SK-N-SH treated with all-trans-retinoic acid at 6 μM for 48 hours (cell line): Measurements from ENCODE around the gene MLLT1.

Experiments used
- ATAC-seq: fragments of 200-7000 bp; cut with Tn5 transposase; 3 replicates; pipeline ENCODE4 v1.9.1; 2020; ENCODE audit warnings: mild to moderate bottlenecking, moderate library complexity
- ARNTL ChIP-seq: fragments of 450-650 bp; formaldehyde crosslinking; IDR thresholded peaks from 2 replicates; pipeline ENCODE4 v1.5.0; 2020; ENCODE audit warnings: low read depth, mild to moderate bottlenecking, moderate library complexity, borderline replicate concordance
- BACH2 ChIP-seq: fragments of 250-450 bp; sonication (Bioruptor Pico); IDR thresholded peaks from 2 replicates; pipeline ENCODE4 v1.9.0; 2021; ENCODE audit warnings: mild to moderate bottlenecking, borderline replicate concordance
- CSDC2 ChIP-seq: fragments of 250-450 bp; sonication (Bioruptor Pico); IDR thresholded peaks from 2 replicates; pipeline ENCODE4 v1.5.0; 2020; ENCODE audit warnings: mild to moderate bottlenecking, moderate library complexity
- ESRRG ChIP-seq: fragments of 250-450 bp; sonication (Bioruptor Pico); IDR thresholded peaks from 2 replicates; pipeline ENCODE4 v1.6.1; 2021; ENCODE audit warnings: mild to moderate bottlenecking
- GLIS3 ChIP-seq: fragments of 250-450 bp; sonication (Bioruptor Pico); IDR thresholded peaks from 2 replicates; pipeline ENCODE4 v1.5.0; 2020; ENCODE audit warnings: mild to moderate bottlenecking, moderate library complexity
- ISL1 ChIP-seq: fragments of 250-450 bp; sonication (Bioruptor Pico); IDR thresholded peaks from 2 replicates; pipeline ENCODE4 v2.1.2; 2022; ENCODE audit warnings: mild to moderate bottlenecking, moderate library complexity
- OSR1 ChIP-seq: fragments of 250-450 bp; sonication (Bioruptor Pico); IDR thresholded peaks from 2 replicates; pipeline ENCODE4 v1.8.0; 2022; ENCODE audit warnings: moderate library complexity, mild to moderate bottlenecking, inconsistent platforms
- PPARA ChIP-seq: fragments of 250-450 bp; sonication (Bioruptor Pico); IDR thresholded peaks from 2 replicates; pipeline ENCODE4 v1.5.0; 2020; ENCODE audit warnings: mild to moderate bottlenecking, borderline replicate concordance
- RARB ChIP-seq: fragments of 250-450 bp; sonication (Bioruptor Pico); IDR thresholded peaks from 2 replicates; pipeline ENCODE4 v1.8.0; 2021; ENCODE audit warnings: mild to moderate bottlenecking, moderate library complexity
- SNAI2 ChIP-seq: fragments of 250-450 bp; sonication (Bioruptor Pico); IDR thresholded peaks from 2 replicates; pipeline ENCODE4 v1.5.0; 2020; ENCODE audit warnings: mild to moderate bottlenecking, moderate library complexity
- TOX ChIP-seq: fragments of 250-450 bp; sonication (Bioruptor Pico); IDR thresholded peaks from 2 replicates; pipeline ENCODE4 v1.8.0; 2021; ENCODE audit warnings: mild to moderate bottlenecking, moderate library complexity, borderline replicate concordance
- TSHZ2 ChIP-seq: fragments of 250-450 bp; sonication (Bioruptor Pico); IDR thresholded peaks from 2 replicates; pipeline ENCODE4 v1.5.0; 2020; ENCODE audit warnings: mild to moderate bottlenecking, moderate library complexity
- ZC3H10 ChIP-seq: fragments of 250-450 bp; sonication (Bioruptor Pico); IDR thresholded peaks from 2 replicates; pipeline ENCODE4 v1.5.1; 2021; ENCODE audit warnings: mild to moderate bottlenecking, moderate library complexity
- ZFP3 ChIP-seq: fragments of 250-450 bp; sonication (Bioruptor Pico); IDR thresholded peaks from 2 replicates; pipeline ENCODE4 v1.5.0; 2020; ENCODE audit warnings: mild to moderate bottlenecking, moderate library complexity
- ZFP30 ChIP-seq: fragments of 450-650 bp; formaldehyde crosslinking; IDR thresholded peaks from 2 replicates; pipeline ENCODE4 v1.5.0; 2022; ENCODE audit warnings: mild to moderate bottlenecking, moderate library complexity
- ZNF565 ChIP-seq: fragments of 450-650 bp; formaldehyde crosslinking; conservative IDR thresholded peaks from 2 replicates; pipeline ENCODE4 v1.5.0; 2020; ENCODE audit warnings: low read depth, mild to moderate bottlenecking, moderate library complexity
- ZNF70 ChIP-seq: fragments of 450-650 bp; formaldehyde crosslinking; IDR thresholded peaks from 2 replicates; pipeline ENCODE4 v1.5.0; 2020; ENCODE audit warnings: mild to moderate bottlenecking, moderate library complexity
- ZNF8 ChIP-seq: fragments of 450-650 bp; formaldehyde crosslinking; IDR thresholded peaks from 2 replicates; pipeline ENCODE4 v1.5.0; 2020; ENCODE audit warnings: mild to moderate bottlenecking, moderate library complexity
- TF ChIP-seq, protein P1 (sequence below): fragments of 250-450 bp; sonication (Bioruptor Pico); IDR thresholded peaks from 2 replicates; pipeline ENCODE4 v1.5.1; 2020; ENCODE audit warnings: low read depth, mild to moderate bottlenecking, moderate library complexity
- TF ChIP-seq, protein P2 (sequence below): fragments of 250-450 bp; sonication (Bioruptor Pico); IDR thresholded peaks from 2 replicates; pipeline ENCODE4 v1.5.1; 2021; ENCODE audit warnings: mild to moderate bottlenecking, moderate library complexity
- TF ChIP-seq, protein P3 (sequence below): fragments of 250-450 bp; sonication (Bioruptor Pico); IDR thresholded peaks from 2 replicates; pipeline ENCODE4 v1.8.0; 2020; ENCODE audit warnings: mild to moderate bottlenecking, moderate library complexity, borderline replicate concordance
- TF ChIP-seq, protein P4 (sequence below): fragments of 250-450 bp; sonication (Bioruptor Pico); IDR thresholded peaks from 2 replicates; pipeline ENCODE4 v1.8.0; 2021; ENCODE audit warnings: low read depth, mild to moderate bottlenecking, moderate library complexity, borderline replicate concordance

MLLT1 gene

DNA sequence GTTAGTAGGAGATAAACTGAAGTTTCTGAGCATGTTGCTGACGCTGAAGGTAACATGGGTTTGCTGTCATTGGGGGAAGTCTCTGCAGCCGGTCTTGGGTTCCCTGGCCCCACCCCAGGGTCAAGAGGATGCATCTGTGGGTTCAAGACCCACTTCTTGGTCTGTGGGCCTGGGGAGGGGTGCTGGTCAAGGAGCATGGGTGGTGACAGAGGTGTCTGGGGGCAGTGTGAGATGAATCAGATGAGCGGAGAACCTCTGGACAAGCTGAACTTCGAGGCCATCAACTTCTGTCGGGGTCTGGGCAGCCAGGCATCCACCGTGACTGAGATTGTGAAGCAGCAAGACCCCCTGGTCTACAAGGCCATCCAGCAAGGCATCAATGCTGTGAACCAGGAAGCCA lies 92.4 kb downstream of the MLLT1 start:
- TF ChIP-seq TSHZ2 (CRISPR knock-in tag) (no peak), ZC3H10 (no peak), CSDC2 (CRISPR knock-in tag) (no peak), OSR1 (CRISPR knock-in tag) (no peak), TOX (CRISPR knock-in tag) (no peak), ESRRG (CRISPR knock-in tag) (no peak), BACH2 (CRISPR knock-in tag) (no peak), ZNF565 (CRISPR knock-in tag) (no peak), ARNTL (CRISPR knock-in tag) (no peak), ZFP3 (no peak), ZNF70 (no peak), SNAI2 (no peak), RARB (CRISPR knock-in tag) (no peak)
- TF ChIP-seq, protein P1, sequence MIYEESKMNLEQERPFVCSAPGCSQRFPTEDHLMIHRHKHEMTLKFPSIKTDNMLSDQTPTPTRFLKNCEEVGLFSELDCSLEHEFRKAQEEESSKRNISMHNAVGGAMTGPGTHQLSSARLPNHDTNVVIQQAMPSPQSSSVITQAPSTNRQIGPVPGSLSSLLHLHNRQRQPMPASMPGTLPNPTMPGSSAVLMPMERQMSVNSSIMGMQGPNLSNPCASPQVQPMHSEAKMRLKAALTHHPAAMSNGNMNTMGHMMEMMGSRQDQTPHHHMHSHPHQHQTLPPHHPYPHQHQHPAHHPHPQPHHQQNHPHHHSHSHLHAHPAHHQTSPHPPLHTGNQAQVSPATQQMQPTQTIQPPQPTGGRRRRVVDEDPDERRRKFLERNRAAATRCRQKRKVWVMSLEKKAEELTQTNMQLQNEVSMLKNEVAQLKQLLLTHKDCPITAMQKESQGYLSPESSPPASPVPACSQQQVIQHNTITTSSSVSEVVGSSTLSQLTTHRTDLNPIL (CRISPR knock-in tag) = no peak
- TF ChIP-seq, protein P2, sequence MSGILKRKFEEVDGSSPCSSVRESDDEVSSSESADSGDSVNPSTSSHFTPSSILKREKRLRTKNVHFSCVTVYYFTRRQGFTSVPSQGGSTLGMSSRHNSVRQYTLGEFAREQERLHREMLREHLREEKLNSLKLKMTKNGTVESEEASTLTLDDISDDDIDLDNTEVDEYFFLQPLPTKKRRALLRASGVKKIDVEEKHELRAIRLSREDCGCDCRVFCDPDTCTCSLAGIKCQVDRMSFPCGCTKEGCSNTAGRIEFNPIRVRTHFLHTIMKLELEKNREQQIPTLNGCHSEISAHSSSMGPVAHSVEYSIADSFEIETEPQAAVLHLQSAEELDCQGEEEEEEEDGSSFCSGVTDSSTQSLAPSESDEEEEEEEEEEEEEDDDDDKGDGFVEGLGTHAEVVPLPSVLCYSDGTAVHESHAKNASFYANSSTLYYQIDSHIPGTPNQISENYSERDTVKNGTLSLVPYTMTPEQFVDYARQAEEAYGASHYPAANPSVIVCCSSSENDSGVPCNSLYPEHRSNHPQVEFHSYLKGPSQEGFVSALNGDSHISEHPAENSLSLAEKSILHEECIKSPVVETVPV = no peak
- TF ChIP-seq, protein P3, sequence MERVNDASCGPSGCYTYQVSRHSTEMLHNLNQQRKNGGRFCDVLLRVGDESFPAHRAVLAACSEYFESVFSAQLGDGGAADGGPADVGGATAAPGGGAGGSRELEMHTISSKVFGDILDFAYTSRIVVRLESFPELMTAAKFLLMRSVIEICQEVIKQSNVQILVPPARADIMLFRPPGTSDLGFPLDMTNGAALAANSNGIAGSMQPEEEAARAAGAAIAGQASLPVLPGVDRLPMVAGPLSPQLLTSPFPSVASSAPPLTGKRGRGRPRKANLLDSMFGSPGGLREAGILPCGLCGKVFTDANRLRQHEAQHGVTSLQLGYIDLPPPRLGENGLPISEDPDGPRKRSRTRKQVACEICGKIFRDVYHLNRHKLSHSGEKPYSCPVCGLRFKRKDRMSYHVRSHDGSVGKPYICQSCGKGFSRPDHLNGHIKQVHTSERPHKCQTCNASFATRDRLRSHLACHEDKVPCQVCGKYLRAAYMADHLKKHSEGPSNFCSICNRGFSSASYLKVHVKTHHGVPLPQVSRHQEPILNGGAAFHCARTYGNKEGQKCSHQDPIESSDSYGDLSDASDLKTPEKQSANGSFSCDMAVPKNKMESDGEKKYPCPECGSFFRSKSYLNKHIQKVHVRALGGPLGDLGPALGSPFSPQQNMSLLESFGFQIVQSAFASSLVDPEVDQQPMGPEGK = no peak
- no peak for ATAC-seq

DNA sequence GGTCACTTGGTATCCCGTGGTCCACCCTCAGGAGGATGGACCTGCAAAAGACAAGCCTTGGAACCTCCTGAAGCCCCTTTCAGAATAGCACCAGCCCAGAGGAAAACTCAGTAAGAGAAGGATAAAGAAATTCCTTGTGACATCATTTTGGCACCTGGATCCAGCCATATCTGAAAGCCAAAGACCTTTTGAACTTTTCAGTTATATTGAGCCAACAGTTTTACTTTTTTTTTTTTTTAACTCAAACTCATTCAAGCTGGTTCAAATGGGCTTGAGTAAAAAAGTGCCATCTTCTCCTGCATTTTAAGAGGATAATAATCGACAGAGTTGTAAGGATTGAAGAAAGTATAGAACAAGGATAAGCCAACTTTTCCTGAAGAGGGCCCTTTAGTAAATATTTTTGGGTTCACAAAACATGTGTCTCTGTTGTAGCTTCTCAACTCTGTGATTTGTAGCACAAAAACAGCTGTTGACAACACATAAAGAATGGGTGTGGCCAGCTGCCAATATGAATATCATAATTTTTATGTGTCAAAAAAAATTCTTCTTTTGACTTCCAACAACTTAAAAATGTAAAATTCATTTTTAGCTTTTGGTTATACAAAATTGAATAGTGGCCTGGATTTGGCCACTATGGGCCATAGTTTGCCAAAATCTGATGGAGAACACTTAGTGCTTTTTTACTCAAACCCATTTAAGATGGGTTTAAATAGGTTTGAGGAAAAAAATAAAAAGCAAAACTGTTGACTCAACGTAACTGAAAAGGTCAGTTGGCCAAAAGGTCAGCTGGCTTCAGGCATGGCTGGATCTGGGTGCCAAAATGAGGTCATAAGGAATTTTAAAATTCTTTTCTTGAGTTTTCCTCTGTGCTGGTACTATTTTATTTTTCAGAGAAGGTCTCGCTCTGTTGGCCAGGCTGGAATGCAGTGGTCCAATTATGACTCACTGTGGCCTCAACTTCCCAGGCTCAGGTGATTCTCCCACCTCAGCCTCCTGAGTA lies 93.6 kb downstream of the MLLT1 start:
- ATAC-seq = no peak
- no peak for TF ChIP-seq ZNF70

GRCh38 chr19:6185093-6185834 lies 94.5 kb downstream of the MLLT1 start:
- TF ChIP-seq CSDC2 (CRISPR knock-in tag) = no peak
- TF ChIP-seq ZC3H10 = no peak
- no peak for TF ChIP-seq ARNTL (CRISPR knock-in tag)
- no peak for TF ChIP-seq TOX (CRISPR knock-in tag)
- TF ChIP-seq GLIS3 (CRISPR knock-in tag) = no peak
- no peak for TF ChIP-seq BACH2 (CRISPR knock-in tag)
- TF ChIP-seq ESRRG (CRISPR knock-in tag) = no peak
- TF ChIP-seq SNAI2 = no peak
- TF ChIP-seq, protein P4, sequence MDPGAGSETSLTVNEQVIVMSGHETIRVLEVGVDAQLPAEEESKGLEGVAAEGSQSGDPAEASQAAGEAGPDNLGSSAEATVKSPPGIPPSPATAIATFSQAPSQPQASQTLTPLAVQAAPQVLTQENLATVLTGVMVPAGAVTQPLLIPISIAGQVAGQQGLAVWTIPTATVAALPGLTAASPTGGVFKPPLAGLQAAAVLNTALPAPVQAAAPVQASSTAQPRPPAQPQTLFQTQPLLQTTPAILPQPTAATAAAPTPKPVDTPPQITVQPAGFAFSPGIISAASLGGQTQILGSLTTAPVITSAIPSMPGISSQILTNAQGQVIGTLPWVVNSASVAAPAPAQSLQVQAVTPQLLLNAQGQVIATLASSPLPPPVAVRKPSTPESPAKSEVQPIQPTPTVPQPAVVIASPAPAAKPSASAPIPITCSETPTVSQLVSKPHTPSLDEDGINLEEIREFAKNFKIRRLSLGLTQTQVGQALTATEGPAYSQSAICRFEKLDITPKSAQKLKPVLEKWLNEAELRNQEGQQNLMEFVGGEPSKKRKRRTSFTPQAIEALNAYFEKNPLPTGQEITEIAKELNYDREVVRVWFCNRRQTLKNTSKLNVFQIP (CRISPR knock-in tag) = no peak
- TF ChIP-seq ZNF565 (CRISPR knock-in tag) = no peak
- TF ChIP-seq, protein P1 (CRISPR knock-in tag) = no peak
- no peak for TF ChIP-seq ZFP30 (CRISPR knock-in tag)
- no peak for TF ChIP-seq TSHZ2 (CRISPR knock-in tag)
- TF ChIP-seq ISL1 = no peak
- no peak for TF ChIP-seq ZNF8 (CRISPR knock-in tag)
- no peak for TF ChIP-seq PPARA (CRISPR knock-in tag)
- TF ChIP-seq ZNF70 = no peak
- no peak for TF ChIP-seq RARB (CRISPR knock-in tag)
- no peak for ATAC-seq
